ENCODE measurements around the gene CALCOCO1.
"Not testable (repeated sequence)": the region's sequence is repeated elsewhere in the genome, so short reads cannot be mapped to it uniquely, and the experiment has no call there.

CALCOCO1 gene

GRCh38 chr12:53727310-53728041, at the start of gene CALCOCO1:
CALCOCO1 (minus strand) TSS chr12:53727452; CDS start chr12:53725242, 2,210 bp downstream.
- no peaks in the 10 kb centered on the region for H3K27me3 Mint-ChIP-seq
- peaks cover 19% of the 10 kb centered on the region for H3K36me3 Mint-ChIP-seq (ENCODE audit: insufficient read depth)
- peaks cover 31% of the 10 kb centered on the region for H3K4me1 Mint-ChIP-seq
- ATAC-seq (replicated peaks; ENCODE audit: extremely low read depth, poor library complexity, severe bottlenecking) (peak; percentile 99), DNase-seq (ENCODE audit: low spot score in 2 of 2) (peak; percentile 91 to 97)
- H3K9me3 Mint-ChIP-seq, result no peaks in the 10 kb centered on the region
- H3K4me3 Mint-ChIP-seq, result peak within 1 kb of the TSS; percentile 87
- H3K27ac Mint-ChIP-seq (ENCODE audit: low read depth), result peak within 1 kb of the TSS; percentile 64

- no peak overlapping the region for H3K4me3 Mint-ChIP-seq
- no peak for ATAC-seq (replicated peaks; ENCODE audit: extremely low read depth, poor library complexity, severe bottlenecking)
- H3K27ac Mint-ChIP-seq (ENCODE audit: low read depth), result no peak overlapping the region
- H3K4me1 Mint-ChIP-seq, result no peaks in the 10 kb centered on the region
- H3K36me3 Mint-ChIP-seq (ENCODE audit: insufficient read depth), result no peaks in the 10 kb centered on the region
- no peaks in the 10 kb centered on the region for H3K9me3 Mint-ChIP-seq
- peaks cover 52% of the 10 kb centered on the region for H3K27me3 Mint-ChIP-seq
- DNase-seq (ENCODE audit: low spot score in 2 of 2), result no peak
Measured at GRCh38 chr12:53776872-53777271, 49.6 kb upstream of the CALCOCO1 start.

GRCh38 chr12:53775478-53776145, 48.4 kb upstream of the CALCOCO1 start:
- H3K4me3 Mint-ChIP-seq, result no peak overlapping the region
- DNase-seq (ENCODE audit: low spot score in 2 of 2) (no peak), ATAC-seq (replicated peaks; ENCODE audit: extremely low read depth, poor library complexity, severe bottlenecking) (no peak)
- no peaks in the 10 kb centered on the region for H3K36me3 Mint-ChIP-seq (ENCODE audit: insufficient read depth)
- H3K9me3 Mint-ChIP-seq, result no peaks in the 10 kb centered on the region
- peaks cover 50% of the 10 kb centered on the region for H3K27me3 Mint-ChIP-seq
- H3K27ac Mint-ChIP-seq (ENCODE audit: low read depth), result no peak overlapping the region
- no peaks in the 10 kb centered on the region for H3K4me1 Mint-ChIP-seq

- no peak for DNase-seq (ENCODE audit: low spot score in 2 of 2)
- no peak overlapping the region for H3K4me3 Mint-ChIP-seq
- no peak overlapping the region for H3K27ac Mint-ChIP-seq (ENCODE audit: low read depth)
- no peaks in the 10 kb centered on the region for H3K4me1 Mint-ChIP-seq
- H3K9me3 Mint-ChIP-seq, result no peaks in the 10 kb centered on the region
- no peak for ATAC-seq (replicated peaks; ENCODE audit: extremely low read depth, poor library complexity, severe bottlenecking)
- H3K27me3 Mint-ChIP-seq, result peaks cover 62% of the 10 kb centered on the region
- H3K36me3 Mint-ChIP-seq (ENCODE audit: insufficient read depth), result no peaks in the 10 kb centered on the region
Measured at GRCh38 chr12:53770281-53770680, 43.0 kb upstream of the CALCOCO1 start.

- no peaks in the 10 kb centered on the region for H3K36me3 Mint-ChIP-seq (ENCODE audit: insufficient read depth)
- ATAC-seq (replicated peaks; ENCODE audit: extremely low read depth, poor library complexity, severe bottlenecking) (no peak), DNase-seq (ENCODE audit: low spot score in 2 of 2) (no peak)
- H3K4me3 Mint-ChIP-seq, result no peak overlapping the region
- H3K27me3 Mint-ChIP-seq, result peaks cover 75% of the 10 kb centered on the region
- no peak overlapping the region for H3K27ac Mint-ChIP-seq (ENCODE audit: low read depth)
- no peaks in the 10 kb centered on the region for H3K9me3 Mint-ChIP-seq
- no peaks in the 10 kb centered on the region for H3K4me1 Mint-ChIP-seq
Measured at GRCh38 chr12:53768976-53769375, 41.7 kb upstream of the CALCOCO1 start.

GRCh38 chr12:53766881-53767280, 39.6 kb upstream of the CALCOCO1 start:
- peaks cover 85% of the 10 kb centered on the region for H3K27me3 Mint-ChIP-seq
- ATAC-seq (replicated peaks; ENCODE audit: extremely low read depth, poor library complexity, severe bottlenecking) (no peak), DNase-seq (ENCODE audit: low spot score in 2 of 2) (no peak)
- no peaks in the 10 kb centered on the region for H3K9me3 Mint-ChIP-seq
- H3K4me1 Mint-ChIP-seq, result no peaks in the 10 kb centered on the region
- H3K4me3 Mint-ChIP-seq, result no peak overlapping the region
- no peak overlapping the region for H3K27ac Mint-ChIP-seq (ENCODE audit: low read depth)
- H3K36me3 Mint-ChIP-seq (ENCODE audit: insufficient read depth), result no peaks in the 10 kb centered on the region

- H3K27ac Mint-ChIP-seq (ENCODE audit: low read depth), result no peak overlapping the region
- peaks cover 85% of the 10 kb centered on the region for H3K27me3 Mint-ChIP-seq
- DNase-seq (ENCODE audit: low spot score in 2 of 2) (no peak), ATAC-seq (replicated peaks; ENCODE audit: extremely low read depth, poor library complexity, severe bottlenecking) (no peak)
- no peaks in the 10 kb centered on the region for H3K36me3 Mint-ChIP-seq (ENCODE audit: insufficient read depth)
- H3K4me3 Mint-ChIP-seq, result no peak overlapping the region
- H3K4me1 Mint-ChIP-seq, result no peaks in the 10 kb centered on the region
- H3K9me3 Mint-ChIP-seq, result no peaks in the 10 kb centered on the region
Measured at GRCh38 chr12:53765891-53766290, 38.6 kb upstream of the CALCOCO1 start.

- Mint-ChIP-seq H3K4me3 (no peak overlapping the region), H3K4me1 (no peaks in the 10 kb centered on the region), H3K36me3 (ENCODE audit: insufficient read depth) (no peaks in the 10 kb centered on the region), H3K27ac (ENCODE audit: low read depth) (no peak overlapping the region), H3K27me3 (peaks cover 87% of the 10 kb centered on the region), H3K9me3 (no peaks in the 10 kb centered on the region)
- DNase-seq (ENCODE audit: low spot score in 2 of 2), result no peak
- no peak for ATAC-seq (replicated peaks; ENCODE audit: extremely low read depth, poor library complexity, severe bottlenecking)
Measured at GRCh38 chr12:53764615-53765014, 37.4 kb upstream of the CALCOCO1 start.

- not testable (repeated sequence) for DNase-seq (ENCODE audit: low spot score in 2 of 2); ATAC-seq (replicated peaks; ENCODE audit: extremely low read depth, poor library complexity, severe bottlenecking); H3K27ac Mint-ChIP-seq (ENCODE audit: low read depth); H3K4me3 Mint-ChIP-seq; H3K36me3 Mint-ChIP-seq (ENCODE audit: insufficient read depth); H3K9me3 Mint-ChIP-seq; H3K4me1 Mint-ChIP-seq
- peaks cover 99% of the 10 kb centered on the region for H3K27me3 Mint-ChIP-seq
Measured at GRCh38 chr12:53762793-53763192, 35.5 kb upstream of the CALCOCO1 start.

GRCh38 chr12:53761306-53761705, 34.1 kb upstream of the CALCOCO1 start:
- Mint-ChIP-seq H3K4me1 (peaks cover 5% of the 10 kb centered on the region), H3K4me3 (no peak overlapping the region), H3K27ac (ENCODE audit: low read depth) (no peak overlapping the region), H3K9me3 (no peaks in the 10 kb centered on the region), H3K36me3 (ENCODE audit: insufficient read depth) (peaks cover 2% of the 10 kb centered on the region), H3K27me3 (peaks cover 84% of the 10 kb centered on the region)
- DNase-seq (ENCODE audit: low spot score in 2 of 2), result no peak
- no peak for ATAC-seq (replicated peaks; ENCODE audit: extremely low read depth, poor library complexity, severe bottlenecking)

- no peak for ATAC-seq (replicated peaks; ENCODE audit: extremely low read depth, poor library complexity, severe bottlenecking)
- no peaks in the 10 kb centered on the region for H3K9me3 Mint-ChIP-seq
- DNase-seq (ENCODE audit: low spot score in 2 of 2), result no peak
- H3K4me1 Mint-ChIP-seq, result peaks cover 11% of the 10 kb centered on the region
- H3K27ac Mint-ChIP-seq (ENCODE audit: low read depth), result no peak overlapping the region
- H3K36me3 Mint-ChIP-seq (ENCODE audit: insufficient read depth), result peaks cover 2% of the 10 kb centered on the region
- no peak overlapping the region for H3K4me3 Mint-ChIP-seq
- peaks cover 65% of the 10 kb centered on the region for H3K27me3 Mint-ChIP-seq
Measured at GRCh38 chr12:53759261-53759660, 32.0 kb upstream of the CALCOCO1 start.

- Mint-ChIP-seq H3K27me3 (peaks cover 59% of the 10 kb centered on the region), H3K4me3 (no peak overlapping the region), H3K36me3 (ENCODE audit: insufficient read depth) (peaks cover 2% of the 10 kb centered on the region), H3K9me3 (no peaks in the 10 kb centered on the region), H3K4me1 (peaks cover 11% of the 10 kb centered on the region), H3K27ac (ENCODE audit: low read depth) (no peak overlapping the region)
- ATAC-seq (replicated peaks; ENCODE audit: extremely low read depth, poor library complexity, severe bottlenecking) (no peak), DNase-seq (ENCODE audit: low spot score in 2 of 2) (no peak)
Measured at GRCh38 chr12:53758730-53759103, 31.5 kb upstream of the CALCOCO1 start.

- Mint-ChIP-seq H3K27me3 (peaks cover 54% of the 10 kb centered on the region), H3K4me1 (peaks cover 11% of the 10 kb centered on the region), H3K4me3 (no peak overlapping the region), H3K27ac (ENCODE audit: low read depth) (no peak overlapping the region), H3K36me3 (ENCODE audit: insufficient read depth) (peaks cover 2% of the 10 kb centered on the region), H3K9me3 (no peaks in the 10 kb centered on the region)
- ATAC-seq (replicated peaks; ENCODE audit: extremely low read depth, poor library complexity, severe bottlenecking) (no peak), DNase-seq (ENCODE audit: low spot score in 2 of 2) (no peak)
Measured at GRCh38 chr12:53758081-53758729, 31.0 kb upstream of the CALCOCO1 start.

Data from central memory CD8-positive, alpha-beta T cell (primary cell).